Activated naive CD4-positive, alpha-beta T cell treated with anti-CD3 and anti-CD28 coated beads, Interleukin-2, amount 10 ng/mL, durations not matched to agents 7 days and 5 days (primary cell): Measurements from ENCODE around the gene RPS26.
"Not testable (repeated sequence)": the region's sequence is repeated elsewhere in the genome, so short reads cannot be mapped to it uniquely, and the experiment has no call there.

Experiments used
- CTCF ChIA-PET: fragments of 350-600 bp; sonication (Branson Sonifier 250); formaldehyde crosslinking; loops from one replicate; lab custom pipeline; 2021; ENCODE audit warnings: antibody characterized with exemption; lab: Charles Lee
- DNase-seq: peaks from one replicate; pipeline ENCODE4 v3.0.0-alpha.2; 2020
- H3K27ac Mint-ChIP-seq: one replicate; pipeline ENCODE4 v1.8.0; 2021; ENCODE audit warnings: mild to moderate bottlenecking, moderate library complexity, mixed read lengths
- H3K27me3 Mint-ChIP-seq: one replicate; pipeline ENCODE4 v1.8.0; 2021; ENCODE audit warnings: mild to moderate bottlenecking, mixed read lengths
- H3K36me3 Mint-ChIP-seq: one replicate; pipeline ENCODE4 v1.8.0; 2021; ENCODE audit warnings: mixed read lengths
- H3K4me1 Mint-ChIP-seq: one replicate; pipeline ENCODE4 v1.8.0; 2021; ENCODE audit warnings: mixed read lengths
- H3K4me3 Mint-ChIP-seq: one replicate; pipeline ENCODE4 v1.8.0; 2021; ENCODE audit warnings: mild to moderate bottlenecking, moderate library complexity, mixed read lengths
- H3K9me3 Mint-ChIP-seq: one replicate; pipeline ENCODE4 v1.8.0; 2021; ENCODE audit warnings: mixed read lengths

Gene RPS26

GRCh38 chr12:56041552-56042429, at the start of gene RPS26:
Gene RPS26 (plus strand): TSS chr12:56041918. CDS start chr12:56042167, 249 bp downstream.
- peak; percentile 95 for DNase-seq
- peaks cover 54% of the 10 kb centered on the region for H3K4me1 Mint-ChIP-seq
- peaks cover 3% of the 10 kb centered on the region for H3K27me3 Mint-ChIP-seq
- H3K27ac Mint-ChIP-seq: peak within 1 kb of the TSS; percentile 91
- peak within 1 kb of the TSS; percentile 92 for H3K4me3 Mint-ChIP-seq
- H3K36me3 Mint-ChIP-seq: peaks cover 44% of the 10 kb centered on the region
- H3K9me3 Mint-ChIP-seq: no peaks in the 10 kb centered on the region
- CTCF ChIA-PET: interaction anchor here (1.1 to 2.1 kb wide), 8 partner anchors 12 to 303 kb away, joined by 3 to 43 read pairs (median 4); partner anchors contain the start of genes PA2G4 and SUOX

DNA sequence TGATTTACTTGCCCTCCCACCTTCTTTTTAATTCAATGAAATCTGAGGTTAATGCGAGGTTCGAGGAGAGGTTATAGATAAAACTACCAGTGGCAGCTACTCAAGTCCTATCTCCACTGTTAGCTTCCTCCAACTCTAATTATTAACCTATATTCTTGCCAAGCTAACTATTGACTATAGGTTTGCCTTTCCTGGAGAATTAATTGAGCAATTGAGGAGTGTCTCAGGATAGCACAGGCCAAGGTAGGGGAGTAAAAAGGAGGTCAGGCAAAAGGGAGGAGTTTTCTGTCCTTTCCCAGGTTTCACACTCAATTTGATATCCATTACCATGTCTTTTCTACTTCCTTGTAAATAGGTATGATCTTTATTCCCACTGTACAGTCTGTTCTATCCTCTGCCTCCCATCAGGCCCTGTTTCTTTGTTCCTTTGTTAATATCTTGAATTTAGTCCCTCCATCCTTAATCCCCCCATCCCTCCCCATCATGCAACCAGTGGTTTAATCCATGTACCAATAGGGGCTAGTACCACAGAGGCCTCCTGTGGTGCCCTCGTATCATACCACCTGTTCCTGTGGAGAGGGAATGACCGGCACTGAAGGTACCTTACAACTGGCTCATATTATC, 48.4 kb upstream of the RPS26 start:
- H3K9me3 Mint-ChIP-seq: no peaks in the 10 kb centered on the region
- peak overlapping the region; percentile 11 for H3K27ac Mint-ChIP-seq
- no peak overlapping the region for H3K4me3 Mint-ChIP-seq
- CTCF ChIA-PET: interaction anchor here (7.3 kb wide), 1 partner anchor 33 kb away, joined by 128 read pairs; no protein-coding TSS in a partner anchor
- peaks cover 24% of the 10 kb centered on the region for H3K4me1 Mint-ChIP-seq
- H3K36me3 Mint-ChIP-seq: peaks cover 48% of the 10 kb centered on the region
- peaks cover 16% of the 10 kb centered on the region for H3K27me3 Mint-ChIP-seq
- no peak for DNase-seq

- Mint-ChIP-seq H3K9me3 (no peaks in the 10 kb centered on the region), H3K4me1 (peaks cover 35% of the 10 kb centered on the region), H3K4me3 (no peak overlapping the region), H3K27ac (peak overlapping the region; percentile 11), H3K27me3 (peaks cover 30% of the 10 kb centered on the region), H3K36me3 (peaks cover 39% of the 10 kb centered on the region)
- CTCF ChIA-PET: interaction anchor here (0.7 to 7.3 kb wide), 21 partner anchors 10 to 268 kb away, joined by 3 to 128 read pairs (median 7); partner anchors contain the start of genes RAB5B, RPL41, SMARCC2 and ZC3H10
- DNase-seq: no peak
These were observed 46.4 kb upstream of the RPS26 start for GRCh38 chr12:55995366-55995765.

DNA sequence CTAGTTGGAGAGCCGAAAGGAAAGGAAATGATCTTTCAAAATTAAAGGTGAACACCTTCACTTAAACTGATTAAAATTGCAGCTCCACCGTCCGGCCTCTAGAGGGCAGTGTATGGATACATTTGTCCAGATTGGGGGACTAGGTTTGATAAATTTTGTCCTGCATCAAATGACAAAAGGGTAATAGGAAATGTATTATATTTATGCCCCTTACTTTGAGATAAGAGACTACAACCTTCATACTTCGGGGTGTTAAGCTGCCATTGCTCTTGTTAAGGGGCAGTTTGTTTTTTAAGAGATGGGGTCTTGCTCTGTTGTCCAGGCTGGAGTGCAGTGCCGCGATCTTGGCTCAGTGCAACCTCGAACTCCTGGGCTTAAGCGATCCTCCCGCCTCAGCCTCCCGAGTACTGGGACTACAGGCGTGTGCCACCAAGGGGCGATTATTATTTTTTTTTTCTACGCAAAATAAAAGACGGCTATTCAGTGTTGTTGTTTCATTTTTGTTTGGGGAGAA, 45.5 kb upstream of the RPS26 start:
- Mint-ChIP-seq H3K4me3 (peak overlapping the region; percentile 57), H3K9me3 (no peaks in the 10 kb centered on the region), H3K36me3 (peaks cover 30% of the 10 kb centered on the region), H3K4me1 (peaks cover 35% of the 10 kb centered on the region), H3K27me3 (peaks cover 30% of the 10 kb centered on the region), H3K27ac (peak overlapping the region; percentile 42)
- CTCF ChIA-PET: interaction anchor here (0.7 to 7.3 kb wide), 28 partner anchors 9 to 267 kb away, joined by 3 to 128 read pairs (median 5); partner anchors contain the start of genes IKZF4, RAB5B, RPL41 and SMARCC2
- DNase-seq: peak; percentile 77

DNA sequence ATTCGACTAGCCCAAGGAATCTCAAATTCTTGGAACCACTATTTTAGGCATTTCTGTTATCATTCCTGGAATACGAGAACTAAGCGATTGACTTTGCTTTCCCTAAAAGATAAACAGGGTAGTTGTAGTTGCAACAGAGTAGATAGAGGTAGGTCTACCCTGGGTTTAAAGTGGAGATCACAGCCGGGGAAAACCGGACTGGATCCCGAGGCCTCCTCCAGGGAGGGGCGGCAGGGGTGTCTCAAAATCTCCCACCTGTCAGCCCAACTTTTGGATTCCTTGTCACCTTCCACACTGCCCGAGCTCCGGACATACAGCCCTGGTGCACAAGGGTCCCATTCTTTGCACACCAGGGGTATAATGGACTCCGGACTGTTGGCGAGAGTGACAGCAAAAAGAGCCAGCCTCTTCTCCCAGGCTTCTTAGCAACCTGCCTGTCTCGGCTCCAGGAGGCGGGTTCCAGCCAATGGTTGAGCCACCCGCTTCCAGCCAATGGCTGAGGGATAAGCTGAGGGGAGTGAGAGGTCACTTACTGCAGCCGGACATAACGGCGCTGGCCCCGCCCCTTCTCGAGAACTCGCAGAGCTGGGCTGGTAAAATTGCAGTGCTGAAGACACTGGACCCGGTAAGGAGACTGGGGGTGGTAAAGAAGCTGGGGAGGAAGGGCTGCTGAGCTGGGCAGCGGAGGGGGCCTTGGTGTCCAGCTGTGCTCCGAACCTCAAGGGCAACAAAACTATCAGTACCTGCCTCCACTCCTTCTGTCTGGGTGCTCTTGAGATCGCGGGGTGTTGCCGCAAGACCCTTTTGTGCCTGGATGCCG, 44.8 kb upstream of the RPS26 start, which contains the start of gene SUOX:
Gene SUOX (plus strand): TSS at position 562 of the 820 bp plus-strand sequence. CDS start 4,946 bp downstream, outside the sequence.
- Mint-ChIP-seq H3K36me3 (peaks cover 24% of the 10 kb centered on the region), H3K4me1 (peaks cover 35% of the 10 kb centered on the region), H3K27me3 (peaks cover 30% of the 10 kb centered on the region), H3K4me3 (peak within 1 kb of the TSS; percentile 57), H3K27ac (peak within 1 kb of the TSS; percentile 42), H3K9me3 (no peaks in the 10 kb centered on the region)
- peak; percentile 54 for DNase-seq
- CTCF ChIA-PET: interaction anchor here (0.7 to 7.3 kb wide), 20 partner anchors 10 to 327 kb away, joined by 3 to 128 read pairs (median 6); partner anchors contain the start of genes IKZF4, RAB5B, RPL41 and ZC3H10

GRCh38 chr12:55997535-55997859, 44.2 kb upstream of the RPS26 start:
- no peaks in the 10 kb centered on the region for H3K9me3 Mint-ChIP-seq
- no peak overlapping the region for H3K27ac Mint-ChIP-seq
- H3K36me3 Mint-ChIP-seq: peaks cover 18% of the 10 kb centered on the region
- no peak for DNase-seq
- peaks cover 30% of the 10 kb centered on the region for H3K27me3 Mint-ChIP-seq
- peaks cover 35% of the 10 kb centered on the region for H3K4me1 Mint-ChIP-seq
- CTCF ChIA-PET: interaction anchor here (0.7 to 7.3 kb wide), 9 partner anchors 10 to 327 kb away, joined by 3 to 128 read pairs (median 8); partner anchors contain the start of genes IKZF4 and RAB5B
- peak overlapping the region; percentile 56 for H3K4me3 Mint-ChIP-seq

DNA sequence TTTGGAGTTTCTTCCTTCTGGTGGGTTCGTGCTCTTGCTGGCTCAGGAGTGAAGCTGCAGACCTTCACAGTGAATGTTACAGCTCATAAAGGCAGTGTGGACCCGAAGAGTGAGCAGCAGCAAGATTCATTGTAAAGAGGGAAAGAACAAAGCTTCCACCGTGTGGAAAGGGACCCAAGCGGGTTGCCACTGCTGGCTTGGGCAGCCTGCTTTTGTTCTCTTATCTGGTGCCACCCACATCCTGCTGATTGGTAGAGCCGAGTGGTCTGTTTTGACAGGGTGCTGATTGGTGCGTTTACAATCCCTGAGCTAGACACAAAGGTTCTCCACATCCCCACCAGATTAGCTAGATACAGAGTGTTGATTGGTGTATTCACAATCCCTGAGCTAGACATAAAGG, 42.2 kb upstream of the RPS26 start:
- H3K27me3 Mint-ChIP-seq: peaks cover 33% of the 10 kb centered on the region
- not testable (repeated sequence) for H3K36me3 Mint-ChIP-seq, H3K9me3 Mint-ChIP-seq, H3K4me3 Mint-ChIP-seq
- peak; percentile 29 for DNase-seq
- CTCF ChIA-PET: interaction anchor here (2.4 kb wide), 1 partner anchor 30 kb away, joined by 19 read pairs; no protein-coding TSS in a partner anchor
- peak overlapping the region; percentile 28 for H3K27ac Mint-ChIP-seq
- H3K4me1 Mint-ChIP-seq: peaks cover 33% of the 10 kb centered on the region

GRCh38 chr12:55999999-56000540, 41.6 kb upstream of the RPS26 start:
- H3K27ac Mint-ChIP-seq, DNase-seq, H3K4me3 Mint-ChIP-seq, H3K36me3 Mint-ChIP-seq, H3K9me3 Mint-ChIP-seq: not testable (repeated sequence)
- CTCF ChIA-PET: interaction anchor here (2.4 kb wide), 1 partner anchor 29 kb away, joined by 19 read pairs; no protein-coding TSS in a partner anchor
- Mint-ChIP-seq H3K27me3 (peaks cover 34% of the 10 kb centered on the region), H3K4me1 (peaks cover 35% of the 10 kb centered on the region)

- DNase-seq: no peak
- Mint-ChIP-seq H3K9me3 (no peaks in the 10 kb centered on the region), H3K27me3 (peaks cover 34% of the 10 kb centered on the region), H3K27ac (no peak overlapping the region), H3K4me1 (peaks cover 40% of the 10 kb centered on the region), H3K36me3 (peaks cover 7% of the 10 kb centered on the region), H3K4me3 (no peak overlapping the region)
- CTCF ChIA-PET: interaction anchor here (1.5 kb wide), 1 partner anchor 27 kb away, joined by 5 read pairs; no protein-coding TSS in a partner anchor
These were observed 40.1 kb upstream of the RPS26 start for GRCh38 chr12:56001487-56002100.

GRCh38 chr12:56003376-56003775, 38.3 kb upstream of the RPS26 start:
- CTCF ChIA-PET: interaction anchor here (0.7 kb wide), 1 partner anchor 112 kb away, joined by 3 read pairs; no protein-coding TSS in a partner anchor
- H3K4me1 Mint-ChIP-seq: peaks cover 38% of the 10 kb centered on the region
- not testable (repeated sequence) for H3K4me3 Mint-ChIP-seq

DNA sequence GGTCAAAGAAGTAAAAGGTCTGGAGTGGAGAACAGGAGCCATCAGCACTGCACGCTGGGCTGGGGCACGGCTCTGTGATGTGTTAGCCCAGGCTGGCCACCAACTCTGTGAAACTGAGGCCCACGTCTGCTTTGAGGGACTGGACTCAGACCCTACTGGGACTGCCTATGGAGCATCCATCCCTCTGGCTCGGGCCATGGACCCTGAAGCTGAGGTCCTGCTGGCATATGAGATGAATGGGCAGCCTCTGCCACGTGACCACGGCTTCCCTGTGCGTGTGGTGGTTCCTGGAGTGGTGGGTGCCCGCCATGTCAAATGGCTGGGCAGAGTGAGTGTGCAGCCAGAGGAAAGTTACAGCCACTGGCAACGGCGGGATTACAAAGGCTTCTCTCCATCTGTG, 37.5 kb upstream of the RPS26 start:
- Mint-ChIP-seq H3K27ac (no peak overlapping the region), H3K4me1 (peaks cover 39% of the 10 kb centered on the region), H3K27me3 (peaks cover 14% of the 10 kb centered on the region), H3K9me3 (no peaks in the 10 kb centered on the region), H3K36me3 (peaks cover 7% of the 10 kb centered on the region), H3K4me3 (no peak overlapping the region)
- no peak for DNase-seq
- CTCF ChIA-PET: no interaction called here

More at GRCh38 chr12:56003376-56003775, 38.3 kb upstream of the RPS26 start:
- H3K9me3 Mint-ChIP-seq, DNase-seq, H3K36me3 Mint-ChIP-seq, H3K27ac Mint-ChIP-seq: not testable (repeated sequence)
- H3K27me3 Mint-ChIP-seq: peaks cover 22% of the 10 kb centered on the region
